Midbrain (tissue), 1 donor: ENCODE data around the gene SIGLEC6.
"Not testable (repeated sequence)": the region's sequence is repeated elsewhere in the genome, so short reads cannot be mapped to it uniquely, and the experiment has no call there.

Experiments used
- DNase-seq: peaks from one replicate; lab custom pipeline; 2025; lab: John Stamatoyannopoulos, UW

SIGLEC6 gene

GRCh38 chr19:51508059-51508733 is 23.3 kb downstream of the SIGLEC6 start:
- no peak for DNase-seq

GRCh38 chr19:51507640-51508058 is 23.8 kb downstream of the SIGLEC6 start:
- DNase-seq, result no peak

- DNase-seq, result no peak
Measured at GRCh38 chr19:51507192-51507591, 24.3 kb downstream of the SIGLEC6 start.

GRCh38 chr19:51505904-51506303 is 25.6 kb downstream of the SIGLEC6 start:
- no peak for DNase-seq

GRCh38 chr19:51503896-51504295 is 27.6 kb downstream of the SIGLEC6 start:
- no peak for DNase-seq

GRCh38 chr19:51503286-51503817 is 28.1 kb downstream of the SIGLEC6 start:
- DNase-seq, result no peak

GRCh38 chr19:51501594-51502263 is 29.7 kb downstream of the SIGLEC6 start, which contains the start of gene SIGLEC12:
Gene SIGLEC12 (minus strand): TSS chr19:51501800. CDS start chr19:51501733, 67 bp downstream.
- peak; percentile 6 for DNase-seq

GRCh38 chr19:51500931-51501330 is 30.5 kb downstream of the SIGLEC6 start:
- not testable (repeated sequence) for DNase-seq

- no peak for DNase-seq
Measured at GRCh38 chr19:51497666-51498065, 33.8 kb downstream of the SIGLEC6 start.

- peak; percentile 2 for DNase-seq
Measured at GRCh38 chr19:51493776-51494175, 37.7 kb downstream of the SIGLEC6 start.

- no peak for DNase-seq
Measured at GRCh38 chr19:51491586-51491985, 39.9 kb downstream of the SIGLEC6 start.

- no peak for DNase-seq
Measured at GRCh38 chr19:51490676-51491075, 40.8 kb downstream of the SIGLEC6 start.

GRCh38 chr19:51489113-51489512 is 42.4 kb downstream of the SIGLEC6 start:
- DNase-seq, result no peak

GRCh38 chr19:51488491-51488890 is 43.0 kb downstream of the SIGLEC6 start:
- DNase-seq, result no peak

- no peak for DNase-seq
Measured at GRCh38 chr19:51485960-51486660, 45.4 kb downstream of the SIGLEC6 start.

- no peak for DNase-seq
Measured at GRCh38 chr19:51480590-51480989, 50.9 kb downstream of the SIGLEC6 start.

- no peak for DNase-seq
Measured at GRCh38 chr19:51479531-51480331, 51.7 kb downstream of the SIGLEC6 start.

- no peak for DNase-seq
Measured at GRCh38 chr19:51478381-51479234, 52.9 kb downstream of the SIGLEC6 start, which contains the start of gene CEACAM18. Gene CEACAM18 (plus strand): TSS chr19:51478539.

GRCh38 chr19:51477344-51477743 is 54.1 kb downstream of the SIGLEC6 start:
- no peak for DNase-seq

GRCh38 chr19:51476164-51476563 is 55.3 kb downstream of the SIGLEC6 start:
- DNase-seq, result no peak
